SH-SY5Y (cell line): ENCODE data around the gene BACE1.

ENCODE experiments used
- GATA2 ChIP-seq: IDR thresholded peaks from 2 replicates; pipeline ENCODE4 v1.6.1; 2011; ENCODE audit warnings: mild to moderate bottlenecking, low read depth, low read length
- GATA3 ChIP-seq: IDR thresholded peaks from 2 replicates; pipeline ENCODE4 v1.6.1; 2011; ENCODE audit warnings: low read depth, mild to moderate bottlenecking, low read length, moderate library complexity

DNA sequence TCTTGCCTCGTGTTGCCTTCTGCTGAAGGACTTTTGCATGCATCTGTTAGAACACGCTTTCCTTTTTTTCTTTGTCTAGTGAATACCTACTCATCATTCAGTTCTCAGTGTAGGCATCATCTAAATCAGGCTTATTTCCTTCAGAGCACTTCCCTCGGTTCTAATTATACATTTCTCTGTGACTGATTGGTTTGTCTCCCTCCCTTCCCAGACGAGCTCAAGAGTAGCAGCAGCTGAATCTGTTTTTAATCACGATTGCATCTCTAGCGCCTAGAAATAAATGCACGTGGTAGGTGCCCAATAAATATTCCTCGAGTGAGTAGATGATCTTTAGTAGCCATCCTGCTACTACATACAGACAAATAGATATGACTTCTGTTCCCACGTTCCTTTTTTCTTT lies 17.9 kb upstream of the BACE1 start:
- TF ChIP-seq GATA2 = no peak
- TF ChIP-seq GATA3 = no peak
